Measurements from ENCODE around the gene ELF3. TPM values are rescaled to one million over a fixed set of nuclear protein-coding genes. Genes with fewer than 3 reads are reported as not detected.

Gene ELF3
- total and polyA plus RNA-seq, 2 of the 13 experiments (the other 11 are each of a cell fraction or from before 2014, with no cell fraction given): 11.5 to 55.1 TPM

GRCh38 chr1:202009326-202010179 is 834 bp upstream of the ELF3 start (continued):
- TF ChIP-seq PBX2 (CRISPR knock-in tag; IDR thresholded peaks at IDR 0.05) (no peak), ZNF335 (CRISPR knock-in tag; IDR thresholded peaks at IDR 0.05) (no peak), RFX5 (IDR thresholded peaks at IDR 0.05; ENCODE audit: low read depth, low read length) (no peak), ONECUT2 (CRISPR knock-in tag; IDR thresholded peaks at IDR 0.05) (no peak), MTF2 (CRISPR knock-in tag; IDR thresholded peaks at IDR 0.05; ENCODE audit: borderline replicate concordance) (no peak), RELA (CRISPR knock-in tag; IDR thresholded peaks at IDR 0.05) (no peak), AHR (CRISPR knock-in tag; IDR thresholded peaks at IDR 0.05) (no peak), PPARG (CRISPR knock-in tag; conservative IDR thresholded peaks at IDR 0.05) (0 out of 2 replicates have a peak, but pooled peaks have one; percentile 32), TCF7 (IDR thresholded peaks at IDR 0.05; ENCODE audit: low read depth) (0 out of 2 replicates have a peak, but pooled peaks have one; percentile 2), ZNF672 (CRISPR knock-in tag; IDR thresholded peaks at IDR 0.05) (no peak), GMEB2 (CRISPR knock-in tag; IDR thresholded peaks at IDR 0.05; ENCODE audit: low read depth) (no peak), NFIB (CRISPR knock-in tag; IDR thresholded peaks at IDR 0.05; ENCODE audit: borderline replicate concordance) (no peak), CEBPG (CRISPR knock-in tag; IDR thresholded peaks at IDR 0.05) (no peak), ZBED4 (CRISPR knock-in tag; IDR thresholded peaks at IDR 0.05; ENCODE audit: borderline replicate concordance) (peak; percentile 70; the same call in 1 of the 2 replicates), FIP1L1 (IDR thresholded peaks at IDR 0.05; ENCODE audit: borderline replicate concordance, insufficient read depth, low read depth, low read length) (no peak), MXD1 (CRISPR knock-in tag; IDR thresholded peaks at IDR 0.05) (no peak), ATF3 (CRISPR knock-in tag; IDR thresholded peaks at IDR 0.05) (no peak), ZNF235 (CRISPR knock-in tag; IDR thresholded peaks at IDR 0.05; ENCODE audit: borderline replicate concordance) (no peak), ZIK1 (CRISPR knock-in tag; IDR thresholded peaks at IDR 0.05; ENCODE audit: borderline replicate concordance, low read depth) (no peak), MBD4 (IDR thresholded peaks at IDR 0.05; ENCODE audit: borderline replicate concordance, low read length) (no peak), MEIS1 (CRISPR knock-in tag; IDR thresholded peaks at IDR 0.05; ENCODE audit: borderline replicate concordance) (no peak; the same call in 1 of the 2 replicates), ZNF460 (CRISPR knock-in tag; IDR thresholded peaks at IDR 0.05; ENCODE audit: borderline replicate concordance) (no peak), ZNF629 (CRISPR knock-in tag; conservative IDR thresholded peaks at IDR 0.05) (peak; percentile 44; the same call in 1 of the 2 replicates)
